GM21786 (cell line): Measurements from ENCODE around the gene PIK3C2G.
A peak's percentile ranks its signal among the peaks of the same experiment; 100 is the strongest.

ENCODE experiments used
- ATAC-seq: cut with Tn5 transposase; IDR thresholded peaks from one replicate; pipeline ENCODE4 v1.9.1; 2021; ENCODE audit not compliant: unreplicated experiment

Gene PIK3C2G

DNA sequence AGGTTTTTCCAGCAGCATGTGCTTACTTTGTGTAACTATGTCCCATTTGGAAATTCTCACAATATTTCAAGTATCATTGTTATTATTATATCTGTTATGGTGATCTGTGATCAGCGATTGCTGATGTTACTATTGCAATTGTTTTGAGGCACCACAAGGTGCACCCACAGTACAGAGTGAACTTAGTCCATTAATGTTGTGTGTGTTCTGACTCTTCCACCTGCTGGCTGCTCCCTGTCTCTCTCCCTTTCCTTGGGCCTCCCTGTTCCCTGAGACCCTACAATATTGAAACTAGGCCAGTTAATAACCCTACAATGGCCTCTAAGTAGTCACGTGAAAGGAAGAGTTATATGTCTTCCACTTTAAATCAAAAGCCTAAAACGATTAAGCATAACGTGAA is 153.9 kb downstream of the PIK3C2G start:
- ATAC-seq = no peak

DNA sequence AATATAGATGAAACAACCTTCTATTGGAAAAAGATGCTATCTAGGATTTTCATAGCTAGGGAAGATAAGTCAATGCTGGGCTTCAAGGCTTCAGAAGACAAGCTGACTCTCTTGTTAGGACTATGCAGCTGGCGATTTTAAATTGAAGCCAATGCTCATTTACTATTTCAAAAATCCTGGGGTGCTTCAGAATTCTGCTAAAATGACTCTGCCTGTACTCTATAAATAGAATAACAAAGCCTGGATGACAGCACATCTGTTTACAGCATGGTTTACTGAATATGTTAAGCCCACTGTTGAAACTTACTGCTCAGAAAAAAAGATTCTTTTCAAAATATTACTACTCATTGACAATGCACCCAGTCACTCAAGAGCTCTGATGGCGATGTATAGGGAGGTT is 155.1 kb downstream of the PIK3C2G start:
- no peak for ATAC-seq

DNA sequence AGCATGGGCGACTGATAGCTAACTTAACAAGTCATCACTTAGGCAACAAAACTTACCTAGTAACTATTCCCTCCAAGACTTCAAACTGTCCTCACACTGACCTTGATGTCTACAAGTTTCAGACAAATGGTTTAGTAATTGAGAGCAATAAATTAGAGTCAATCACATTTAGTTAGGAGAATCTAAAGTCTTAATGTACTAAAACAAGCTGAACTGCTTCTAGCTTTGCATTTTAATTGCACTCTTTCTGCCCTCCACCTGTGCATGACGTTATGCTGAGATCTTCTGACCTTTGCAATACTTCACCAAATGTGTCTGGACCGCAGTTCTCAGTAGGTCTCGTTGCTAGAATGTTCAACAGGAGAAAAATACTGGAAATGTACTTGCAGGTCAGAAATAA is 158.0 kb downstream of the PIK3C2G start:
- no peak for ATAC-seq

DNA sequence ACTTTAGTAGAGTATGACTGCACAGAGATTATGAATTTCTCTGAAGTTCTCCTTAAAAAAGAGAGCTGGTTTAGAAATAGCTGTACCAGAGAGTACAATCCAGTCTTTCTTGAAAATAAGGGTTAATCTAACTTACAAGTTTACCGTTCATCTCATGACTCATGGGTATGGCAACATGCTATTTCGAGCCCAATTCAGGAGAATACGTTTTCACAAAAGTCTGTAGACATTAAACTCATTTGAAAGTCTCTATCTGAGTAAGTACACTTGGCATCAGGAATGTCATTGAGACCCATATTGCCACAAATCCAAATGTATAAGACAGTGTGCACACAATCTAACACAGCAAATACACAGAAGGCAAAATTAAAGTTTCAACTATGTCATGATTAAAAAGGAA is 160.5 kb downstream of the PIK3C2G start:
- ATAC-seq = no peak

DNA sequence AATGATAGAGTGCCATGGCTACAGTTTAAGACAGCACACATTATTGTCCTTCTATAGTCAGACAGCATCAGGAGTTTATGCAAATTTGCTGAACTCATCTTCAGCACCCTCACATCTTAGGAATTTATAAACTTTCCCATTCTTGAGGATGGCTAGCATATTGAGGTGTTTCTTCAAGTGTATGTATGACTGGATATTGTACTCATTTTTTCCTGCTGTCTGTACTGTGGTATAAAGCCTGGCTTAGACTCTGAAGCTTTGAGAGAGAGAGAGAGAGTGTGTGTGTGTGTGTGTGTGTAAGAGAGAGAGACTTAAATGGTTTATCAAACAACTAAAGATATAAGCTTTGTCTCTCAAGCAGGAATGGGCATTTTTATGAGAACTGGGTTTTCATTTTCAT is 161.6 kb downstream of the PIK3C2G start:
- ATAC-seq = no peak

DNA sequence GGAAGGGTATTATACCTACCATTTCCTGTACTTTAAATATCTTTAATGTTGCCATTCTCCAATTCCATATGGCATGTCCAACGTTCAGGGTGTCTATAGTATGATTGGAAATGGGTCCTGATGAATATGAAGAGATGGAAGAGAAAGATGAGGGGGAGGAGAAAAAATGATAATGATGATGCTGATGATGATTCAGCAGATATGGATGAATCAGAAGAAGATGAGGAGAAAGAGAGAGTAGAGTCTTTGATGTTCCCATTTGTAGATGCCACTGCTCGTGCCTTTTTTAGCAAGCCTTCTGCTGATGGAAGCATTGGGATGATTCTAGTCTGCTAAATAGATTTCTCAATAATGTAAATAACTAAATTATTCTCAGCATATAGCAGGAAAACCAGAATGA is 163.5 kb downstream of the PIK3C2G start:
- ATAC-seq = no peak

DNA sequence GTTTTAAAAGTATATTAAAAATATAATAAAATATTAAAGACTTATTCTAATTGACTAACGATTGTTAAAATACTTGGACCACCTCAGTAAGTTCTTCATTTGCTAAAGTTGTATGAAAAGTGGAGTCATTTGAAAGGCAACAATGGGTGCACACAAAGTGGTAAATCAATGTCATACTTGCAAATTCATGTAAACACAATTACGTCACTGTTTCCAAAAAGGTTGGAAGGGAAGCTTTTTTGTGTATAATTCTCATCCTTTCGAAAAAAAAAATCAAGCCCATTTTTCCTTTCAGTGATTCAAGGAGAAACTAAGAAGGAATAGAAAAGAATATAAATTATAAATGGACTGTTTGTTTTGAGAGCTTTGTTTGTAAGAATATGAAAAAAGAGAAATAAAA is 166.2 kb downstream of the PIK3C2G start:
- ATAC-seq = no peak

DNA sequence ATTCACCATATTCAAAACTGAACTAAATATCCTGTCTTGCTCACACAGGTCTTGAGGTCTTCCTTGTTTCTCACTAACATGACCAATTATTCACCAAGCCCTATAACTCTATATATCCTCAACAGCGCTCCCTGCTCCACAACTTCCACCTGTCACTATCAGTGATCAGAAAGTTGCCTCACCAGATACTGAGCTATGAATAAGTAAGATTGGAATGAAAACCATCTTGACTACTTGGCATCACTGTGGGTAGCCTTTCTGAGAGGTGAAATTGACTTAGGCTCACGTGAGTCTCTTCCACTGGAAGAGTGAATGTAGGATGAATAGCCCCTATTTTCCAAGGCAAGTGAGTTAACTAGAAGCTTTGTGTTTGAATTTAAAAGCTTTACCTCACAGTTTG is 167.1 kb downstream of the PIK3C2G start:
- ATAC-seq = no peak

DNA sequence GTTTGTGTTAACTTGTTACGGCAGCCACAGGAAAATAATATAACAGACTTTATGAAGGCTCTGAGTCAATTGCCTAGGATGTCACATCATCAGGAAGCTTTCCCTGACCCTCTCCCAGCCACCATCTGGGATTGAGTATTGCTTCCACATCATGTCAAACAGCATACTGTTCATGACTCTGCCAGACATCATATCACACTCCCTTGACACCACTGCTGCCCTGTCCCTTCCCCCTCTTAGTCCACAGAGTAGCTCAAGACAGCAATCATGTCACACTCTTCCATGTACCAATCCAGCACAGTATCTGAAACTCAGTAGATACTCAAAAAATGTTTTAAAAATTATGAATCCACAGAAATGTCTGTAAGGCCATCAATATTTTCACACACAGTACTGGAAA is 168.0 kb downstream of the PIK3C2G start:
- ATAC-seq = no peak

DNA sequence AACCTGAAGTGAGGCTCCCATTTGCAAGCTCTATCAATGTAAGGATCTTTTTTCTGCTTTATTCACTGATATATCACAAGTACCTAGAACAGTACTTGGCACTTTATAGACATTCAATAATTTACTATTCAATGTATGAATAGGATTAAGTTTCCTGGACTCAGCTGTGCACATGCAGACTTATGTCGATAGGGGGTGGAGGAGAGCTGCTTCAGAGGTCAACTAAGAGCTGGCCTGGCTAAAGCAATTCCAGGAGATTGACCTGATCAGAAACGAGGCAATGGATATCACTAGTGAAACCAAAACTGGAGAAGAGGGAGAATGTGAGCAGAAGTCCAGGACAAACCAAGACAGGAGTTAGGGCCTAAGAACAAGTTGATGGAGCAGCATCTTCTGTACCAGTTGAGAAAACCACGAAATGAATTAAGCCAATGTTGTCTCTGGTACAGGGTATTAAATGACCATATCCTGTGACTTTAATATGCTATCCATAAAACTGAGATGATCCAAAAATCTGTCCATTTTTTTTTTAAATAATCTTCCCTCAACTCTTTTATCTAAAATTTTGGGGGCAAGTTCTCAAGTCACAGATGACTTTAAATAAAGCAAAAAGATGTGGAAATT is 169.2 kb downstream of the PIK3C2G start:
- no peak for ATAC-seq

DNA sequence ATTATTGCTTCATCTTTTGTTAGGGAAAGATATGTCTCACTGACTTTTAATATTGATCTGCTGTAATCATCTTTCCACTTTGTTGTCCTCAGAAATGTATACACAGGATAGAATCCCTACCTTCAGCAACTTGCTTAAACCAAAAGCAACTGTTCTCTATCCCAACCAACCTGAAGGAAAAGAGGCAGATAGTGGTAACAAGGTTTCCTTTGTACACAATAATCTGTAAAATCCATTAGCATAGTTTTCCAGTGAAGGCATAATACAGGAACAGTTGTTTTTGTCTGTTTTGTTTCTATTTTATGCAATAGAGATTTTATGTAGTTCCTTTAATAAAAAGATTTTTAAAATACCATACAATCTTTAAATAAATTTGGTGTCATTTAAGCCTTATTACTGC is 170.5 kb downstream of the PIK3C2G start:
- no peak for ATAC-seq

DNA sequence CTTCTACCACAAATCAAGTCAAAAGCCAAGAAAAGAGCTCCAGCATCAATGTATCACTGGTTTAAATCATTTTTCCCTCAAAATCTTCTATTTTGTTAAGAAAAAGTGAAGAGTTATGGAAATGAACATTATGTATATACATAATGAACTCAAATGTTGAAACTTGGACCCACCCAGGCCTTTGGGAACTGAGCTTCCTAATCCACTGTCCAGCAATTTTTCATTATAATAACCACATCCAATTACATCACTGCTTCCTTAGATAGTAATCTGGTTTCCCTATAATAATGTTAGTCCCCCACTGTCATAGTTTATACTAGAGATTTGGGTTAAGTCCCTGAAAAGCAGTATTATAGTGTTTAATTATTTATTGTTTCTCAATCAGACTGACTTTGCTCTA is 170.9 kb downstream of the PIK3C2G start:
- no peak for ATAC-seq

DNA sequence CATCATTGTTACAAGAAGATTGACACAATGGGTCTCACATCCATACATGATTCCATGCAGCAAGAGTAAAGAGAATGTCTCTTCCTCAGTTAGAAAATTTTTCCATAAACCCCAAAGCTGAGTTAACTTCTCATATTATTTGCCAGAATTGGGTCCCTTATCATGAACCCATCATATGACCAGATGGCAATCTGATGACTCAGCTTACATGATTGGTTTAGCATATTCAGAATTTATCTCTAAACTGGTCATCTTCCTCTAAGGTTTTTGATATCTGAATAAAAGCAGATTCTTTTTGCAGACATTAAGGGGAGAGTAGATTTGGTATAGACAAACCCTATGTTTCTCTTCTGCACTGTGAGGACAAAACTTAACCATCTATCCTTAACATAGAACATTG is 174.9 kb downstream of the PIK3C2G start:
- ATAC-seq = no peak

DNA sequence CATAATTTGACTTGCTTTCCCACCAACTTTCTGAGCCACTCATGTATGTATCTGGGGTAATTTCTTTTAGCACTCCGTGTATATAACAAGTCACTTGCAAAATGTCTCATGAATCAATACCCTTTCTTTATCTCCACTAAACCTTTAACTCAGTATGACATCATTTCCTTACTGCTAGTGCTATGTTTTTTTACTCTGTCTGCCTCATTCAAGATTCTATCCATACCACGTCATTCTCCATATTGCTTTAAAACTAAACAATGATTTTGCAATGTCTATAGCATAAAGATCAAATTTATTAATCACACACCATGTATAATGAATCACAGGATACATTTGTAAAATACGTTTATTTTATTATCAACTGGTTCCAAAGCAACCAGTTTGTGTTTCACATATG is 178.2 kb downstream of the PIK3C2G start:
- ATAC-seq = no peak

DNA sequence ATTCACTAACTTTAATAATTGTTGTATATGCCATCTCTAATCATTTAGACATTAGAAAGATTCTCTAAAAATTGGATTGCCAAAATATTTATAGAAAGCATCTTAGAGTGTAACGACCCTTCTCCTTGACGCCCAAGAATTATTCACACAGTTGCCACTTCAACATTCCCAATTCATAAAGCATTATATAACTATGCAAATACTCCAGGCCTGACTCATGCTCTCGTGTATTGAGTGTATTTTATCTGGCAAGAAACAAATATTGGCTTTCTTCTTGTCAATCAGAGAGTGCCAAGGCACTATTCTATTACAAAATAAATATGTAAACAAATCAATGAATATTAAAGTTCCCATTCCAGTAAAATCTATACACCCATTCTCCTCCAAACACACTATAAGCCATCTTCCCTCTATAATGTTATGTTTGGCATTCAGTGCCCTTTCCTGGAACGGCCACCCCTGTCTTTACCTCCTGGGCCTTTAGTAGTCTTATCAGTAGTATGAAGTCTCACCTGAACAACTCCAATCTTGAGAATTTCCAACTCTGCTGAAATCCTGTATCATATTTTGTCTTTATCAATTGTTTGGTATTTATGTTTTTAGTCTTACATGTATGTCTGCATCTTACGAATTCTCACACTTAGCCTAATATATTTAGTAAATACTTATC is 182.6 kb downstream of the PIK3C2G start:
- ATAC-seq = no peak

DNA sequence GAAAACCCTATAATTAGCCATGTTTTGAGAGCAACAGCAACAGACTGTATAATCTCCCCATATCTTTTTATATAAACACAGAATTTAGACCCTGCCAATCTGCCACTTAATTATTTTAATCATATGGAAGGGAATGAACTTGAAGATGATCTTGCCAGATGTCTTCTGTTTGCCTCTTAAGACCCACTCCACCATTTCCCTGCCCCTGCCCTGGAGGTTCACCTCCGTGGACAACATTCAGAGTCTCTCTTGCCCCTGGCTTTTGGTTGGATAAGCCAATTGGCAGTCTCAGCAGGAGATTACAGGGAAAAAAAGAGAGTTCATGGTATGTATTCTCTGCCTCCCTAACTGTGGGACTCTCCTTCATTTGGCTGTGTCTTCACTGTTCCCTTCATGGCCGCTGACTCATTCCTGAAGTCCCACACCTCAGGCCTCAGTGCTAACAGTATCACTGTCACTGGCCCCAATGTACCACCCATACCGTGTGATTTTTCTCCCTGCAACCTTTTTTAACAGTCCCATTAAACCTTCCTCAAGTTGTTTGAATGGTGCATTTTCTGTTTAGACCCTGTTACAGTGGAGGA is 184.8 kb downstream of the PIK3C2G start:
- peak; percentile 75 for ATAC-seq

DNA sequence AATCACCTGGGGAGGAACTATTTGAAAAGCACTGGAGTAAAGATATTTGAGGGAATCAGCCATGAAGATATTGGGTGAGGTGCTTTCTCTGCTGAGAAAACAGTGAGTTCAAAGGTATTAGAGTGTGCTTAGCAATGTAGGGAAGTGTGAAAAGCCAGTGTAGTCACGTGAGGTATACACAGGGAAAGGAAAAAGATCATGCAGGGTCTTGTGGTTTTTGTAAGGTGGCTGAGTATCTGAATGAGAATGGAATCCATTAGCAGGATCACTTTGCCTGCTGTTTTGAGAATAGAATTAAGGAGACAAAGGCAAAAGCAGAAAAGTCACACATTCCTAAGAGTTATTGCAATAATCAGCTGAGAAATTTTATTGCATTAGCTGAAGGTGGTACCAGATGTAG is 193.0 kb downstream of the PIK3C2G start:
- ATAC-seq = no peak

DNA sequence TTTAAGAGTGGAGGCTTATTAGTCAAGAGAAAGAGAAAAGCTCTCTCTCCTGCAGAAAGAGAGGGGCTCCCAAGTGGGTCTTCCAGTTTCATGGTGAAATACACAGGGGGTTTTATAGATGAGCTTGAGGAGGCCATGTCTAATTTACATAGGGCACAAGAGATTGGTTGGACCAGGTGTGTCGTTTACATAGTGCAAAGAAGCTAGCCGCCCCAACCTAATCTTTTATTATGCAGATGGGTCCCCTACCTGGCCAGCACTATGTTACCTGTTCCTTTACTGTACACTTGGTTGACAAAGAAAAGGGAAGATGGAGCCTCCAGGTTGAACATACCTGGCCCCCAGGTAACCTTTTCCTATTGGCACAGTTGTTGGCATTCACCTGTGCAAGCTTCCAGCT is 195.0 kb downstream of the PIK3C2G start:
- no peak for ATAC-seq

DNA sequence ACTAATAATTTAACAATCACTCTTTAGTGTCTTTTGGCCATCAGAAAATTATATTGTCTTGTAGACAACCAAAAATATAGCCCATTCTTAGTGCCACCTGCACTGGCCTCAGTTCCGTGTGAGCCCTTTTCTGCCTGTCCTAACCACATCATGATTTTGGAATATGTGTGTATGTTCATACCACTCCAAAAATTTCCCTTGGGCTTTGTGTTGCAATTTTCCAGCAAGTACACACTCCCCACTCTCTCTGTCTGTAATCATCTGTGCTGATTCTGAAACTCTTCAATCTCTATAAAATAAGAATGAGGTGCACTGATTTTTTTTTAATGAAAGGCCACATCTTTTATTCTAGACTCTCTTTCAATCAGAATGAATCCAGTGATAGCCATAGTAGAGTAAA is 196.0 kb downstream of the PIK3C2G start:
- ATAC-seq = no peak

DNA sequence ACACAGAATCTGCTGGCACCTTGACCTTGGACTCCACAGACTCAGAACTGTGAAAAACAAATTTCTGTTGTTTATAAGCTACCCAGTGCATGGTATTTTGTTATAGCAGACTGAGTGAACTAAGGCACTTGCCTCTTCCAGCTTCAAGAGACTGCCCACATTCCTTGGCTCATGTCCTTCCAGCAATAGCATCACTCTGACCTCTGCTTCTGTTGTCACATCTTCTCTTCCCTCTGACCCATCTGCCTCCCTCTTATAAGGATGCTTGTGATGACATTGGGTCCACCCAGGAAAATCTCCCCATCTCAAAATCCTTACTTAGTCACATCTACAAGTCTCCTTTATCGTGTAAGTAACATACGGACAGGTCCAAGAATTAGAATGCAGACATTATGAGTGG is 200.4 kb downstream of the PIK3C2G start:
- ATAC-seq = no peak

DNA sequence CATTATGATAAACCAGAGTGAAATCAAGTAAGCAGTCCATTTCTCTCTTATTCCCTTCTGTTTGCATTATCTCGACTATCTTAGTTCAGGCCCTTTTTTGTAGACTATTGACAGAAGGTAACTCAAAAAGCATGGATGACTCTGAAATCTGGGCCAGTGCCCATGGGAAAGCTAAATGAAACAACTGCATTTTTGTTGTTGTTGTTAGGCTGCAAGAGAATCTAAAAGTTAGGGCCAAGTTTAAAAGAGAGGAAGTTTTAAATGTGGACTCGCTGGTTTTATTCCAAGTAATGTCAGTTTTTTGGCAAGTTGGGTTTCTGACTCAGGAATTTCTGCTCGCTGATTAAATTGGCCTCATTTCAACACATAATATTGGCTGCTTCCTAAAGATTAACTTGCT is 201.1 kb downstream of the PIK3C2G start:
- no peak for ATAC-seq

DNA sequence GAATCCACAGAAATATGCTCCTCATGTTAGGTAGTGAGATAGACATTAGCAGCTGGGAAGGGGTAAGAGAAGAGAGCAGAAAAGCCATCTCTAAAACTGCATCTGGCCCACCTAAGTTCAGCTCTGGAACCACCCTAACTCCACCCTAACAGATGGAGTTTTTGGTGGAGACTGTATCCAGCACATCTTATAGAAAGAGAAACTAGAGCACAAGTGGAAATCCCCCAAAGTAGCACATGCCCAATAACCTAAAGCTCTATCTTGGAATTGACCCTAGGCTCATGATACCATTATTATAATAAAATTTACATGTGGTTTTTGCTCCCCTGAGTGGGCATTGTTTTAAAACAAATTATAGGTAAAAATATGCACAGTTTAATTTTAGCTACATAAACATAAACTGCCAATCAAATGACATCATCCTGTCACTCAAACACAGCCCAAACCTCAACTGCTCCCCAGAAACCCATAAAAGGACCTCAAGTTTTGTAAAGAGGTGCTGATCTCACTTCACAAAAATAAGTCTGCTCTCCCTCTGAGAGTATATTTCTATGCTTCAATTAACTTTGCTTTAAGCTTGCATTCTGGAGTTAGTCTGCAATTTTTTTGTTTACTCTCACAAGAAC is 206.4 kb downstream of the PIK3C2G start:
- ATAC-seq = peak; percentile 60
